Right lobe of liver (tissue), 4 donors: Measurements from ENCODE around the gene SIL1.
"Not testable (repeated sequence)": the region's sequence is repeated elsewhere in the genome, so short reads cannot be mapped to it uniquely, and the experiment has no call there.

Source experiments
- POLR2A ChIP-seq: fragments of 450-650 bp; IDR thresholded peaks from one replicate; pipeline ENCODE4 v1.6.1; 2017; ENCODE audit warnings: antibody characterized with exemption, mild to moderate bottlenecking
- TF ChIP-seq, protein P1 (sequence below), 4 donors: fragments of 200-600 bp in 3 of 4; fragments of 450-650 bp in 1 of 4; IDR thresholded peaks; one replicate each; pipeline versions ENCODE4 v1.5.1 to v1.8.0; 2016 to 2022; ENCODE audit warnings: antibody characterized with exemption in 4 of 4, mild to moderate bottlenecking in 2 of 4
- donor health status: DM: no; HTN: no; CAD: no.
- donor health status: DM: no; HTN: no; CAD: no.
- donor health status: DM: no; HTN: yes; CAD: no.

- TF ChIP-seq, protein P1, sequence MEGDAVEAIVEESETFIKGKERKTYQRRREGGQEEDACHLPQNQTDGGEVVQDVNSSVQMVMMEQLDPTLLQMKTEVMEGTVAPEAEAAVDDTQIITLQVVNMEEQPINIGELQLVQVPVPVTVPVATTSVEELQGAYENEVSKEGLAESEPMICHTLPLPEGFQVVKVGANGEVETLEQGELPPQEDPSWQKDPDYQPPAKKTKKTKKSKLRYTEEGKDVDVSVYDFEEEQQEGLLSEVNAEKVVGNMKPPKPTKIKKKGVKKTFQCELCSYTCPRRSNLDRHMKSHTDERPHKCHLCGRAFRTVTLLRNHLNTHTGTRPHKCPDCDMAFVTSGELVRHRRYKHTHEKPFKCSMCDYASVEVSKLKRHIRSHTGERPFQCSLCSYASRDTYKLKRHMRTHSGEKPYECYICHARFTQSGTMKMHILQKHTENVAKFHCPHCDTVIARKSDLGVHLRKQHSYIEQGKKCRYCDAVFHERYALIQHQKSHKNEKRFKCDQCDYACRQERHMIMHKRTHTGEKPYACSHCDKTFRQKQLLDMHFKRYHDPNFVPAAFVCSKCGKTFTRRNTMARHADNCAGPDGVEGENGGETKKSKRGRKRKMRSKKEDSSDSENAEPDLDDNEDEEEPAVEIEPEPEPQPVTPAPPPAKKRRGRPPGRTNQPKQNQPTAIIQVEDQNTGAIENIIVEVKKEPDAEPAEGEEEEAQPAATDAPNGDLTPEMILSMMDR (IDR thresholded peaks at IDR 0.05) = not testable (repeated sequence)
- TF ChIP-seq POLR2A = not testable (repeated sequence)
Observed at GRCh38 chr5:139011156-139011555, 187.0 kb downstream of the SIL1 start.
